ENCODE results near the gene HEXA. TPM values are rescaled to one million over a fixed set of nuclear protein-coding genes. Genes with fewer than 3 reads are reported as not detected.

Gene HEXA
- total RNA-seq, 1 donor, result 122 TPM

GRCh38 chr15:72368899-72369298 lies 6.9 kb downstream of the HEXA start:
- H3K4me2 ChIP-seq (ENCODE audit: insufficient read depth, low read length), result no peak overlapping the region
- peaks cover 82% of the 10 kb centered on the region for H3K79me2 ChIP-seq (ENCODE audit: insufficient read depth, low read length)
- H3K27me3 ChIP-seq (ENCODE audit: insufficient read depth, low read length), result no peaks in the 10 kb centered on the region
- no peak overlapping the region for H3K27ac ChIP-seq (ENCODE audit: low read depth, low read length)
- peaks cover 29% of the 10 kb centered on the region for H4K20me1 ChIP-seq (ENCODE audit: insufficient read depth, low read length)
- no peaks in the 10 kb centered on the region for H3K9me3 ChIP-seq (ENCODE audit: low read depth, low read length)
- H3K4me1 ChIP-seq (ENCODE audit: insufficient read depth, low read length), result no peaks in the 10 kb centered on the region
- no peak overlapping the region for H2AFZ ChIP-seq (ENCODE audit: low read length)
- H3K36me3 ChIP-seq (ENCODE audit: insufficient read depth, low read length), result peaks cover 5% of the 10 kb centered on the region
- DNase-seq (ENCODE audit: insufficient read length, low spot score, missing footprints), result no peak
- TF ChIP-seq CTCF (IDR thresholded peaks at IDR 0.05; ENCODE audit: extremely low read depth, low read depth, low read length), result no peak
- no peak overlapping the region for H3K4me3 ChIP-seq (ENCODE audit: insufficient read depth, low read length)

GRCh38 chr15:72368325-72368724 lies 7.5 kb downstream of the HEXA start:
- Histone ChIP-seq H3K36me3 (ENCODE audit: insufficient read depth, low read length) (peaks cover 5% of the 10 kb centered on the region), H4K20me1 (ENCODE audit: insufficient read depth, low read length) (peaks cover 32% of the 10 kb centered on the region), H3K27ac (ENCODE audit: low read depth, low read length) (no peak overlapping the region), H3K4me2 (ENCODE audit: insufficient read depth, low read length) (no peak overlapping the region), H3K4me3 (ENCODE audit: insufficient read depth, low read length) (no peak overlapping the region), H2AFZ (ENCODE audit: low read length) (no peak overlapping the region), H3K9me3 (ENCODE audit: low read depth, low read length) (no peaks in the 10 kb centered on the region), H3K27me3 (ENCODE audit: insufficient read depth, low read length) (no peaks in the 10 kb centered on the region), H3K4me1 (ENCODE audit: insufficient read depth, low read length) (no peaks in the 10 kb centered on the region), H3K79me2 (ENCODE audit: insufficient read depth, low read length) (peaks cover 79% of the 10 kb centered on the region)
- DNase-seq (ENCODE audit: insufficient read length, low spot score, missing footprints), result no peak
- TF ChIP-seq CTCF (IDR thresholded peaks at IDR 0.05; ENCODE audit: extremely low read depth, low read depth, low read length), result no peak

- no peak for TF ChIP-seq CTCF (IDR thresholded peaks at IDR 0.05; ENCODE audit: extremely low read depth, low read depth, low read length)
- H2AFZ ChIP-seq (ENCODE audit: low read length), result no peak overlapping the region
- no peaks in the 10 kb centered on the region for H3K4me1 ChIP-seq (ENCODE audit: insufficient read depth, low read length)
- no peak overlapping the region for H3K4me2 ChIP-seq (ENCODE audit: insufficient read depth, low read length)
- H3K9me3 ChIP-seq (ENCODE audit: low read depth, low read length), result no peaks in the 10 kb centered on the region
- H3K27ac ChIP-seq (ENCODE audit: low read depth, low read length), result no peak overlapping the region
- no peaks in the 10 kb centered on the region for H3K27me3 ChIP-seq (ENCODE audit: insufficient read depth, low read length)
- DNase-seq (ENCODE audit: insufficient read length, low spot score, missing footprints), result no peak
- H3K4me3 ChIP-seq (ENCODE audit: insufficient read depth, low read length), result no peak overlapping the region
- peaks cover 5% of the 10 kb centered on the region for H3K36me3 ChIP-seq (ENCODE audit: insufficient read depth, low read length)
- peaks cover 81% of the 10 kb centered on the region for H3K79me2 ChIP-seq (ENCODE audit: insufficient read depth, low read length)
- H4K20me1 ChIP-seq (ENCODE audit: insufficient read depth, low read length), result peaks cover 33% of the 10 kb centered on the region
Observed at GRCh38 chr15:72365844-72366243, 10.0 kb downstream of the HEXA start.

- H3K27ac ChIP-seq (ENCODE audit: low read depth, low read length), result no peak overlapping the region
- H4K20me1 ChIP-seq (ENCODE audit: insufficient read depth, low read length), result peaks cover 40% of the 10 kb centered on the region
- no peak for DNase-seq (ENCODE audit: insufficient read length, low spot score, missing footprints)
- peaks cover 17% of the 10 kb centered on the region for H3K4me1 ChIP-seq (ENCODE audit: insufficient read depth, low read length)
- H3K79me2 ChIP-seq (ENCODE audit: insufficient read depth, low read length), result peaks cover 68% of the 10 kb centered on the region
- no peaks in the 10 kb centered on the region for H3K27me3 ChIP-seq (ENCODE audit: insufficient read depth, low read length)
- H3K4me2 ChIP-seq (ENCODE audit: insufficient read depth, low read length), result no peak overlapping the region
- no peak for TF ChIP-seq CTCF (IDR thresholded peaks at IDR 0.05; ENCODE audit: extremely low read depth, low read depth, low read length)
- no peak overlapping the region for H3K4me3 ChIP-seq (ENCODE audit: insufficient read depth, low read length)
- no peak overlapping the region for H2AFZ ChIP-seq (ENCODE audit: low read length)
- peaks cover 2% of the 10 kb centered on the region for H3K36me3 ChIP-seq (ENCODE audit: insufficient read depth, low read length)
- H3K9me3 ChIP-seq (ENCODE audit: low read depth, low read length), result no peaks in the 10 kb centered on the region
Observed at GRCh38 chr15:72361176-72361575, 14.6 kb downstream of the HEXA start.
